Measurements from ENCODE around the gene B3GALT5.

Gene B3GALT5

DNA sequence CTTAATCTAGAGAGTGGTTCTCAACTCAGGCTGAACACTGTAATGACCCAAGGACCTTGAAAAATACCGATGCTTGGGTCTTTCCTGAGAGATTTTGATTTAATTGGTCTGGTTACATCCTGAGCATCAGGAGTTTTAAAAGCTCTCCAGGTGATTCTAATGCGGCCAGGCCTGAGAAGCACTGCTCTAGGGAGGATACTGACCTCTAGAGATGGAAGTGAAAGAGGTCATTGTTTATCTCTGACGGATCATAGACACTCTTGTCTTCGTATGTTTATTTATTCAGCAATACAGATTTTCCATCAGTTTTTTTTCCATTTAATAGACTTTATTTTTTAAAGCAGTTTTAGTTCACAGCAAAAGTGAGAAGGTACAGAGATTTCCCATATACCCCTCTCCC is 77.7 kb downstream of the B3GALT5 start:
- TF ChIP-seq, protein P1, sequence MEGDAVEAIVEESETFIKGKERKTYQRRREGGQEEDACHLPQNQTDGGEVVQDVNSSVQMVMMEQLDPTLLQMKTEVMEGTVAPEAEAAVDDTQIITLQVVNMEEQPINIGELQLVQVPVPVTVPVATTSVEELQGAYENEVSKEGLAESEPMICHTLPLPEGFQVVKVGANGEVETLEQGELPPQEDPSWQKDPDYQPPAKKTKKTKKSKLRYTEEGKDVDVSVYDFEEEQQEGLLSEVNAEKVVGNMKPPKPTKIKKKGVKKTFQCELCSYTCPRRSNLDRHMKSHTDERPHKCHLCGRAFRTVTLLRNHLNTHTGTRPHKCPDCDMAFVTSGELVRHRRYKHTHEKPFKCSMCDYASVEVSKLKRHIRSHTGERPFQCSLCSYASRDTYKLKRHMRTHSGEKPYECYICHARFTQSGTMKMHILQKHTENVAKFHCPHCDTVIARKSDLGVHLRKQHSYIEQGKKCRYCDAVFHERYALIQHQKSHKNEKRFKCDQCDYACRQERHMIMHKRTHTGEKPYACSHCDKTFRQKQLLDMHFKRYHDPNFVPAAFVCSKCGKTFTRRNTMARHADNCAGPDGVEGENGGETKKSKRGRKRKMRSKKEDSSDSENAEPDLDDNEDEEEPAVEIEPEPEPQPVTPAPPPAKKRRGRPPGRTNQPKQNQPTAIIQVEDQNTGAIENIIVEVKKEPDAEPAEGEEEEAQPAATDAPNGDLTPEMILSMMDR (IDR thresholded peaks at IDR 0.05; ENCODE audit: poor library complexity, severe bottlenecking): no peak

DNA sequence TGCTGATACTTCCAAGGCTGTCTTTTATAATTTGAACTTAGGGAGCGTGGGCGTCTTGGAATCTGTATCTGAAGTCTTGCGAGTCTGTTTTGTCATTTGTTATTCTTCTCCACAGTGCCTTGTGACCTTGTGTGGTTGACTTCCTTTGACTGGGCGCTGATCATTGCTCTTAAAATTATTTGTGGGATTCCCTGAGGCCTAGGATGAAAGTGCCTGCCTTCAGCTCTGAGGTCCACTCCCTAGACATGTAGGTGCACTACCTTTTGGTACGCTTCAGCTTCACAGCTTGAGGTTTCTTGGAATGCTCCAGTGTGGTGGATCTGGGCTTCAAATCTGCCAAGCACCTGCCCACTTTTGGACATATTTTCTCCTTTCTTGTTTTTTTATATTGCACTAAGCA is 82.0 kb downstream of the B3GALT5 start:
- ATAC-seq (ENCODE audit: low read depth) (no peak), DNase-seq (ENCODE audit: low spot score) (no peak)
- Histone ChIP-seq H3K4me3 (ENCODE audit: severe bottlenecking) (no peak overlapping the region), H3K4me1 (ENCODE audit: insufficient read depth, poor library complexity, severe bottlenecking) (no peaks in the 10 kb centered on the region), H3K36me3 (ENCODE audit: low read depth) (no peaks in the 10 kb centered on the region), H3K27me3 (ENCODE audit: insufficient read depth, poor library complexity, severe bottlenecking) (no peaks in the 10 kb centered on the region), H3K27ac (ENCODE audit: poor library complexity, severe bottlenecking) (no peak overlapping the region), H3K9me3 (ENCODE audit: severe bottlenecking) (no peaks in the 10 kb centered on the region)
- TF ChIP-seq, protein P1 (IDR thresholded peaks at IDR 0.05; ENCODE audit: poor library complexity, severe bottlenecking): no peak

More for the DNA sequence above, 77.7 kb downstream of the B3GALT5 start:
- no peaks in the 10 kb centered on the region for H3K9me3 ChIP-seq (ENCODE audit: severe bottlenecking)
- DNase-seq (ENCODE audit: low spot score) (no peak), ATAC-seq (ENCODE audit: low read depth) (no peak)
- no peak overlapping the region for H3K27ac ChIP-seq (ENCODE audit: poor library complexity, severe bottlenecking)
- no peaks in the 10 kb centered on the region for H3K4me1 ChIP-seq (ENCODE audit: insufficient read depth, poor library complexity, severe bottlenecking)
- no peaks in the 10 kb centered on the region for H3K27me3 ChIP-seq (ENCODE audit: insufficient read depth, poor library complexity, severe bottlenecking)
- H3K4me3 ChIP-seq (ENCODE audit: severe bottlenecking): no peak overlapping the region
- H3K36me3 ChIP-seq (ENCODE audit: low read depth): no peaks in the 10 kb centered on the region

- Histone ChIP-seq H3K4me3 (ENCODE audit: severe bottlenecking) (no peak overlapping the region), H3K4me1 (ENCODE audit: insufficient read depth, poor library complexity, severe bottlenecking) (no peaks in the 10 kb centered on the region), H3K27ac (ENCODE audit: poor library complexity, severe bottlenecking) (no peak overlapping the region), H3K9me3 (ENCODE audit: severe bottlenecking) (no peaks in the 10 kb centered on the region), H3K36me3 (ENCODE audit: low read depth) (no peaks in the 10 kb centered on the region), H3K27me3 (ENCODE audit: insufficient read depth, poor library complexity, severe bottlenecking) (no peaks in the 10 kb centered on the region)
- DNase-seq (ENCODE audit: low spot score) (no peak), ATAC-seq (ENCODE audit: low read depth) (no peak)
- TF ChIP-seq, protein P1 (IDR thresholded peaks at IDR 0.05; ENCODE audit: poor library complexity, severe bottlenecking): no peak
Measured at GRCh38 chr21:39696196-39696595, 83.5 kb downstream of the B3GALT5 start.

DNA sequence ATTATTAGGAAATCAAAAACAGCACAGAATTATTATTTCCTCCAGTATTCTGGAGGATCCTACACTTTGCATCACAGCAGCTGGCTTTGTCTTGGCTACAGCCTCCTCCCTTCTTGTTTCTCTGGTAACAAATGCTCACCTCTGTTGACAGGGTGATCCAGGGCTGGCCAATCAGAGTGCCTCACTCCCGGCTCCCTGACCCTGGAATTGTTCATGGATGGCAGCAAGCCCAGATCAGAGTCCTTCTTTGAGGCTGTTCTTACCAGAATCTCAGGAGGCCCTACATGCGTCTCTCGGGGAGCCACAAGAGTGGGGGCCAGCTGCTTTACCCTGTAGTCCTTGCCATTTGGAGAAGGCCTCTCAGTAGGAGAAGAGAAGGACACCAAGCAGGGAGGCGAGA is 83.9 kb downstream of the B3GALT5 start:
- Histone ChIP-seq H3K4me3 (ENCODE audit: severe bottlenecking) (no peak overlapping the region), H3K27me3 (ENCODE audit: insufficient read depth, poor library complexity, severe bottlenecking) (no peaks in the 10 kb centered on the region), H3K4me1 (ENCODE audit: insufficient read depth, poor library complexity, severe bottlenecking) (no peaks in the 10 kb centered on the region), H3K9me3 (ENCODE audit: severe bottlenecking) (no peaks in the 10 kb centered on the region), H3K27ac (ENCODE audit: poor library complexity, severe bottlenecking) (no peak overlapping the region), H3K36me3 (ENCODE audit: low read depth) (no peaks in the 10 kb centered on the region)
- DNase-seq (ENCODE audit: low spot score): no peak
- TF ChIP-seq, protein P1 (IDR thresholded peaks at IDR 0.05; ENCODE audit: poor library complexity, severe bottlenecking): no peak
- no peak for ATAC-seq (ENCODE audit: low read depth)

- no peak for DNase-seq (ENCODE audit: low spot score)
- TF ChIP-seq, protein P1 (IDR thresholded peaks at IDR 0.05; ENCODE audit: poor library complexity, severe bottlenecking): no peak
- Histone ChIP-seq H3K27me3 (ENCODE audit: insufficient read depth, poor library complexity, severe bottlenecking) (no peaks in the 10 kb centered on the region), H3K27ac (ENCODE audit: poor library complexity, severe bottlenecking) (no peak overlapping the region), H3K4me1 (ENCODE audit: insufficient read depth, poor library complexity, severe bottlenecking) (no peaks in the 10 kb centered on the region), H3K9me3 (ENCODE audit: severe bottlenecking) (no peaks in the 10 kb centered on the region), H3K4me3 (ENCODE audit: severe bottlenecking) (no peak overlapping the region), H3K36me3 (ENCODE audit: low read depth) (no peaks in the 10 kb centered on the region)
- no peak for ATAC-seq (ENCODE audit: low read depth)
Measured at GRCh38 chr21:39700318-39700717, 87.6 kb downstream of the B3GALT5 start.
